ENCODE data around the gene SSX2IP. TPM values are rescaled to one million over a fixed set of nuclear protein-coding genes. Genes with fewer than 3 reads are reported as not detected.
A peak's percentile ranks its signal among the peaks of the same experiment; 100 is the strongest.

Gene SSX2IP
- total and polyA plus RNA-seq, 9 of the 15 experiments (the other 6 are each of a cell fraction or from before 2014, with no cell fraction given), result 20.6 to 96.7 (median 61.7) TPM

- TF ChIP-seq MBD1 (CRISPR knock-in tag; IDR thresholded peaks at IDR 0.05) (no peak), TBP (optimal IDR thresholded peaks at IDR 0.05; ENCODE audit: low read depth, low read length) (peak; percentile 45), NEUROD1 (IDR thresholded peaks at IDR 0.05; ENCODE audit: borderline replicate concordance, low read depth, low read length, partially characterized antibody) (peak; percentile 94), HSF4 (CRISPR knock-in tag; IDR thresholded peaks at IDR 0.05; ENCODE audit: borderline replicate concordance) (no peak), ZNF3 (CRISPR knock-in tag; IDR thresholded peaks at IDR 0.05) (no peak), ESRRA (IDR thresholded peaks at IDR 0.05; ENCODE audit: borderline replicate concordance, low read depth) (peak; percentile 63; the same call in 1 of the 2 replicates), E2F5 (CRISPR knock-in tag; IDR thresholded peaks at IDR 0.05) (no peak), HES1 (IDR thresholded peaks at IDR 0.05; ENCODE audit: low read depth) (peak; percentile 63; the same call in 1 of the 2 replicates), ZBTB26 (CRISPR knock-in tag; IDR thresholded peaks at IDR 0.05) (no peak), EGR1 (conservative IDR thresholded peaks at IDR 0.05) (peak; percentile 94)
- TF ChIP-seq, protein P1, sequence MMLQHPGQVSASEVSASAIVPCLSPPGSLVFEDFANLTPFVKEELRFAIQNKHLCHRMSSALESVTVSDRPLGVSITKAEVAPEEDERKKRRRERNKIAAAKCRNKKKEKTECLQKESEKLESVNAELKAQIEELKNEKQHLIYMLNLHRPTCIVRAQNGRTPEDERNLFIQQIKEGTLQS (IDR thresholded peaks at IDR 0.05), result peak; percentile 55
- TF ChIP-seq, protein P1 (CRISPR knock-in tag; conservative IDR thresholded peaks at IDR 0.05), result no peak; the same call in 1 of the 2 replicates
- TF ChIP-seq, protein P2, sequence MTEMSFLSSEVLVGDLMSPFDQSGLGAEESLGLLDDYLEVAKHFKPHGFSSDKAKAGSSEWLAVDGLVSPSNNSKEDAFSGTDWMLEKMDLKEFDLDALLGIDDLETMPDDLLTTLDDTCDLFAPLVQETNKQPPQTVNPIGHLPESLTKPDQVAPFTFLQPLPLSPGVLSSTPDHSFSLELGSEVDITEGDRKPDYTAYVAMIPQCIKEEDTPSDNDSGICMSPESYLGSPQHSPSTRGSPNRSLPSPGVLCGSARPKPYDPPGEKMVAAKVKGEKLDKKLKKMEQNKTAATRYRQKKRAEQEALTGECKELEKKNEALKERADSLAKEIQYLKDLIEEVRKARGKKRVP (CRISPR knock-in tag; IDR thresholded peaks at IDR 0.05), result no peak
- TF ChIP-seq, protein P3, sequence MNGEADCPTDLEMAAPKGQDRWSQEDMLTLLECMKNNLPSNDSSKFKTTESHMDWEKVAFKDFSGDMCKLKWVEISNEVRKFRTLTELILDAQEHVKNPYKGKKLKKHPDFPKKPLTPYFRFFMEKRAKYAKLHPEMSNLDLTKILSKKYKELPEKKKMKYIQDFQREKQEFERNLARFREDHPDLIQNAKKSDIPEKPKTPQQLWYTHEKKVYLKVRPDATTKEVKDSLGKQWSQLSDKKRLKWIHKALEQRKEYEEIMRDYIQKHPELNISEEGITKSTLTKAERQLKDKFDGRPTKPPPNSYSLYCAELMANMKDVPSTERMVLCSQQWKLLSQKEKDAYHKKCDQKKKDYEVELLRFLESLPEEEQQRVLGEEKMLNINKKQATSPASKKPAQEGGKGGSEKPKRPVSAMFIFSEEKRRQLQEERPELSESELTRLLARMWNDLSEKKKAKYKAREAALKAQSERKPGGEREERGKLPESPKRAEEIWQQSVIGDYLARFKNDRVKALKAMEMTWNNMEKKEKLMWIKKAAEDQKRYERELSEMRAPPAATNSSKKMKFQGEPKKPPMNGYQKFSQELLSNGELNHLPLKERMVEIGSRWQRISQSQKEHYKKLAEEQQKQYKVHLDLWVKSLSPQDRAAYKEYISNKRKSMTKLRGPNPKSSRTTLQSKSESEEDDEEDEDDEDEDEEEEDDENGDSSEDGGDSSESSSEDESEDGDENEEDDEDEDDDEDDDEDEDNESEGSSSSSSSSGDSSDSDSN (IDR thresholded peaks at IDR 0.05; ENCODE audit: borderline replicate concordance in 1 of 2, low read depth in 2 of 2, low read length in 2 of 2), result peak; percentile 72 to 74; a peak in 3 of 4 replicates
- TF ChIP-seq, protein P4, sequence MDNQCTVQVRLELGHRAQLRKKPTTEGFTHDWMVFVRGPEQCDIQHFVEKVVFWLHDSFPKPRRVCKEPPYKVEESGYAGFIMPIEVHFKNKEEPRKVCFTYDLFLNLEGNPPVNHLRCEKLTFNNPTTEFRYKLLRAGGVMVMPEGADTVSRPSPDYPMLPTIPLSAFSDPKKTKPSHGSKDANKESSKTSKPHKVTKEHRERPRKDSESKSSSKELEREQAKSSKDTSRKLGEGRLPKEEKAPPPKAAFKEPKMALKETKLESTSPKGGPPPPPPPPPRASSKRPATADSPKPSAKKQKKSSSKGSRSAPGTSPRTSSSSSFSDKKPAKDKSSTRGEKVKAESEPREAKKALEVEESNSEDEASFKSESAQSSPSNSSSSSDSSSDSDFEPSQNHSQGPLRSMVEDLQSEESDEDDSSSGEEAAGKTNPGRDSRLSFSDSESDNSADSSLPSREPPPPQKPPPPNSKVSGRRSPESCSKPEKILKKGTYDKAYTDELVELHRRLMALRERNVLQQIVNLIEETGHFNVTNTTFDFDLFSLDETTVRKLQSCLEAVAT (IDR thresholded peaks at IDR 0.05), result peak in 1 of 2 experiments; percentile 89; a peak in 2 of 4 replicates
Observed at GRCh38 chr1:84690397-84691121, at the start of gene SSX2IP (continued).

Data from K562 (cell line).